ENCODE measurements around the gene POLH.
"Not testable (repeated sequence)": the region's sequence is repeated elsewhere in the genome, so short reads cannot be mapped to it uniquely, and the experiment has no call there.

POLH gene

DNA sequence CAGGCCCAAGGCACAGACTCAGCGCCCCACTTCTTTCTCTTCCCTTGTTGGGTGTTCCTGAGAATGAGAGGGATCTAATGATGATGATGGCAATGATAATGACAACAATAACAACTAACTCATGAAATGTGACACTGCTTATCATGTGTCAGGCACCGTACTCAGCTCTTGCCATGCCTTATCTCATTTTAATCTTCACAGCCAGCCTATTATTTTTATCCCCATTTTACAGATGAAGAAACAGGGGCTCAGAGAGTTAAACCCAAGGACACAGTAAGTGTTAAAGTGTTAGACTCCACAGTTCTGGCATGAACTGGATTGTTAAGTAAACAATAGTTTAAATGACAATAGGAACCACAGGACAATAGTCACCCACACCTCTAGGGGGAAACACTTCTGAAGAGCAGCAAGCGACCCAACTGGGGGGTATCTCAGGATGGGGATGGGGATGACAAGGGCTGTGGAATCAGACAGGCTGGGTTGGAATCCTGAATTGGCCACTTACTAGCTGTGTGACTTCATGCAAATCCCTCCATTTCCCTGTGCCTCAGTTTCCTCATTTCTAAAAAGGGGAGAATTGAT lies 81.3 kb downstream of the POLH start:
- no peak for DNase-seq (ENCODE audit: low spot score)
- in situ Hi-C loops (cut with MboI; ENCODE audit: low sequenced_read_pairs, unreplicated experiment): no loop called here
- TF ChIP-seq, protein P1, sequence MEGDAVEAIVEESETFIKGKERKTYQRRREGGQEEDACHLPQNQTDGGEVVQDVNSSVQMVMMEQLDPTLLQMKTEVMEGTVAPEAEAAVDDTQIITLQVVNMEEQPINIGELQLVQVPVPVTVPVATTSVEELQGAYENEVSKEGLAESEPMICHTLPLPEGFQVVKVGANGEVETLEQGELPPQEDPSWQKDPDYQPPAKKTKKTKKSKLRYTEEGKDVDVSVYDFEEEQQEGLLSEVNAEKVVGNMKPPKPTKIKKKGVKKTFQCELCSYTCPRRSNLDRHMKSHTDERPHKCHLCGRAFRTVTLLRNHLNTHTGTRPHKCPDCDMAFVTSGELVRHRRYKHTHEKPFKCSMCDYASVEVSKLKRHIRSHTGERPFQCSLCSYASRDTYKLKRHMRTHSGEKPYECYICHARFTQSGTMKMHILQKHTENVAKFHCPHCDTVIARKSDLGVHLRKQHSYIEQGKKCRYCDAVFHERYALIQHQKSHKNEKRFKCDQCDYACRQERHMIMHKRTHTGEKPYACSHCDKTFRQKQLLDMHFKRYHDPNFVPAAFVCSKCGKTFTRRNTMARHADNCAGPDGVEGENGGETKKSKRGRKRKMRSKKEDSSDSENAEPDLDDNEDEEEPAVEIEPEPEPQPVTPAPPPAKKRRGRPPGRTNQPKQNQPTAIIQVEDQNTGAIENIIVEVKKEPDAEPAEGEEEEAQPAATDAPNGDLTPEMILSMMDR (IDR thresholded peaks at IDR 0.05; ENCODE audit: borderline replicate concordance, control extremely low read depth, extremely low read depth, insufficient read depth, missing control alignments): no peak

DNA sequence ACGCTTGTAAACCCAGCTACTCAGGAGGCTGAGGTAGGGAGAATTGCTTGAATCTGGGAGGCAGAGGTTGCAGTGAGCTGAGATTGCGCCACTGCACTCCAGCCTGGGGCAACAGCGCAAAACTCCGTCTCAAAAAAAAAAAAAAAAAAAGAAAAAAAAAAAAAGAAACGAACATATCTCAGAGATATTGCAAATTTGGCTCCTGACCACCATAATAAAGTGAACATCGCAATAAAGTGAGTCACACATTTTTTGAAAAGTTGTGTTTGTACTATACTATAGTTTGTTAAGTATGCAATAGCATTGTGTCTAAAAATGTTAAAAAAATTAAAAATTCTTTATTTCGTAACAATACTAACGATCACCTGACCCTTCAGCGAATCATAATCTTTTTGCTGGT lies 82.2 kb downstream of the POLH start:
- in situ Hi-C loops (cut with MboI; ENCODE audit: low sequenced_read_pairs, unreplicated experiment): no loop called here
- DNase-seq (ENCODE audit: low spot score): no peak
- TF ChIP-seq, protein P1 (IDR thresholded peaks at IDR 0.05; ENCODE audit: borderline replicate concordance, control extremely low read depth, extremely low read depth, insufficient read depth, missing control alignments): no peak

DNA sequence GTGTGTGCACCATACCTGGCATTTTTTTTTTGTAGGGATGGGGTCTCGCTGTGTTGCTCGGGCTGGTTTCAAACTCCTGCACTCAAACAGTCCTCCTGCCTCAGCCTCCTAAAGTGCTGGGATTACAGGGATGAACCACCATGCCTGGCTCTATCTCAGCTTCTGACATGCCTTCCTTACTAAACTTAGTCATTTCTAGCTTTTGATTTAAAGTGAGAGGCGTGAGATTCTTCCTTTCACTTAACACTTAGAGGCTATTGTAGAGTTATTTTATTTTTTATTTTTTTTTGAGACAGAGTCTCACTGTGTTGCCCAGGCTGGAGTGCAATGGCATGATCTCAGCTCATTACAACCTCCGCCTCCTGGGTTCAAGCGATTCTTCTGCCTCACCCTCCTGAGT lies 87.0 kb downstream of the POLH start:
- DNase-seq (ENCODE audit: low spot score): not testable (repeated sequence)

More for the DNA sequence above, 87.0 kb downstream of the POLH start:
- in situ Hi-C loops (cut with MboI; ENCODE audit: low sequenced_read_pairs, unreplicated experiment): loop anchor here (10.0 kb wide), 1 partner anchor 102 kb away; no protein-coding TSS in a partner anchor
